Hematopoietic multipotent progenitor cell treated with erythropoietin and hydrocortisone succinate and interleukin-3 and kit ligand, for 8 days (in vitro differentiated cells): Measurements from ENCODE around the gene DPF3.

Experiments used
- DNase-seq: peaks from one replicate; pipeline ENCODE4 v3.0.0-alpha.2; 2015

The DPF3 gene

DNA sequence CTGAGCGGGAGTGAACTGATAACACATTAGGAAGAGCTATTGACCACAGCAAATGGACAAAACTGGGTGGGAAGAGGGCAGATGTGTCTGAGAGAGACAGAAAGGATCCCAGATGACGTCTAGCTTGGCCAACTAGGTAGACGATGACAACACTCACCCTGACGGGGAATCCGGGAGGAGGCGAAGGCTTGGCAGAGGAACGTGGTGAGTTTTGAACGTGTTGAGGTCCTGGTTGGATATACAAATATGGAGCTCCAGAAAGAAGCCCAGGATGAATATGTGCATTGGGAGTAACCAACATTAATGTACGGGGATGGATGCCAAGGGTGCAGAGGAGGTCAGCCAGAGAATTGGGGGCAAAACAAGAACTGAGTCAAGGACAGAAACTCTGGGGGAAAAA is 60.7 kb downstream of the DPF3 start:
- no peak for DNase-seq

DNA sequence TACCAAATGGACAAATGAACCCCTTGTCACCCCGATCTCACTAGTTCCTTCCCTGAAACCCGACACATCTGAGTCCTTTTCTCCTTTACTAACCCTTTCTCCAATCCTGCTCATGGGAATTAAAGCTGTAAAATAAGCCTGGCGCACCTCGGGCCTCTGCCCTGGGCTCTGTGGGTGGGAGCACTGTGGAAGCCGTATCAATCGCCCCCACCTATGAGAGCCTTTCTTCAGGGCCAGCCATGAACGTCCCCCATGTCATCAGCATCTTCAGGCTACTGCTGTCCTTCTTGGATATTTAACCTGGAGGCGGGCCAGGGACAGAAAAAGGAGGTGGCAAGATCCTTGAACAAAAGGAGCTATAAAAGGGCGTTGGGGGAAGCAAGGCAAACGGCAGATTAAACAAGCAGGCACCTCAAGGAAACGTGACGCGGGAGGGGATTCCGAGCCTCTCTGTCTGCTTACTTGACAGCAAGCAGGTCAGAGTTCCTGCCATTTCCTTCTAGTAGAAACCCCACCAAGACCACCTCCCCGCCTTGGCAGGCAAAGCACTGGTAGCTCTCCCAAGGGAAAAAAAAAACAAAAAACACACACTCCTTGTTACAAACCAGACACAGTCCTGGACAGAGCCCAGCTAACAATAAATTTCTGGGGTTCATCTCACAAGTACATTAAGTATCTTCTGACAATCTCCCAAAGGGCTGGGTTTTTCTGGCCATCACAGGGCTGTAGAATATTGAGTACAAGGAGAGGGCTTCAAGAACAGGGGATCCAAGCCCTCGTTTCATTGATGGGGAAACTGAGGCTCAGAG is 62.9 kb downstream of the DPF3 start:
- DNase-seq = peak; percentile 4

DNA sequence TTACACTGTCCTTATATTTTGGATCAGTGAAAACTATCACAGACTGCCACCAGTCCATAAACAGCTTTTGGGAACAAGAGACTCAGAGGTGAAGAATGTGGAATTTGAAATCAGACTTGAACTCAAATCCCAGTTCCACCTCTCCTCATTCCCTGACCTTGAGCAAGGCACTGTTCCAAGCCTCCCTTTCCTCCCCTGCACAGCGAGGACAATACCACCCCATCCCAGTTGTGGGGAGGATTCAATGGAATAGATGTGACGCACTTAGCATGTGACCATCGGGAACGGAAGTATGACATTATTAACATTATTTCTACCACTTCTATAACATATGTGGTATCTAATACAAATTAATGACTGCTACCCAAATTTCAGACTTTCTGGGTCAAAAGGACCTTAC is 63.5 kb downstream of the DPF3 start:
- DNase-seq = no peak

DNA sequence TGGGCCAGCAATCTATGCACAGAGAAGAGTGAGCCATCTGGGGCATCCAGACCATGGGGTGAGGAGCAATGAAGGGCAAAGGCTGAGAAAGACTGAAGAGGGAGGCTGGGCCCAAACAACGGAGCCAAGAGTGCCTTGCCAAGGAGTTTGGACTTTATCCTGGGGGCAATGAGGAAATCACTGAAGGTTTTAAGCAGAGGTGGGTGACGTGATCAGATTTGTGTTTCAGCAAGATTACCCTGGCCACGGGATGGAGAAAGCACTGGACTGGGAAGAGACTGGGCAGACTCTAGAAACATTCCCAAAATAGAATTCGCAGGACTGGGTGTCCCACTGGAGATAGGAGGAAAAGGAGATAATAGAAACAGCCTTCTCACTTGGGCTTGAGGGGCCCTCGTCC is 65.3 kb downstream of the DPF3 start:
- no peak for DNase-seq

DNA sequence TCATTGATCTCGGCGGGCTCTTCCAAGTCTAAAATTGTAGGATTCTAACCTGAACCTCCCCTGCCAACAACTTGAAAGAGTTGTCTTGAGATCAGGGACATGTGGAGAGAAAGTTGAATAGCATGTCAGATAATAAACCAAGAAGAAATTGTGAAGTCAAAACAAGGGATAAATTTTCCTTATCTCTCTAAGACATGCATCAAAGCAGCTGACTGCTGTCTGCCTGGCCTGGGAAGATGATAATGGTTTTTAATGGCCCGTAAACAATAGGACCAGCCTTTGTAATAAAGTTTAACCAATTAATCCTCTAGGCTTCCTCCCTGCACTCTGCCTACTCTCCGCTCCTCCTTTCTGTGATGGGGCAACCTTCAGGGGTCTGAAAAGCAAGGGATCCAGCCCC is 67.9 kb downstream of the DPF3 start:
- DNase-seq = peak; percentile 88

DNA sequence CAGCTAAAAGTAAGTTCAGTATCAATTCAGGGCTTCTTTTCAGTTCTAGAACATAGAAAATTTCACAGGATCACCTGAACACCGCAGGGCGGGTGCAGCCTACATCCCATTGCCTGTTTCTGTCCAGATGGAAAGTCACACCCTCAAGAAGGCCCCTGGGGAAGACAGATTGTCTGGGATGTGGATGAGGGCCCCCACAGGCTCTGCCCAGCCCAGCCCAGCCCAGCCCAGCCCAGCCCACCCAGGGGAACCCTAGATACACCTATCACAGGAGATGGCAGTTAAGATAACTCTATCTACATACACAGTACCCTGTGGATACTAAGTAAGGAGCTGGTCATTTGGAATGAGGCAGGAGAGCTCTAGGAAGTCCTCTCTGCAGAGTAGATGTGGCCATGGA is 68.4 kb downstream of the DPF3 start:
- peak; percentile 38 for DNase-seq

DNA sequence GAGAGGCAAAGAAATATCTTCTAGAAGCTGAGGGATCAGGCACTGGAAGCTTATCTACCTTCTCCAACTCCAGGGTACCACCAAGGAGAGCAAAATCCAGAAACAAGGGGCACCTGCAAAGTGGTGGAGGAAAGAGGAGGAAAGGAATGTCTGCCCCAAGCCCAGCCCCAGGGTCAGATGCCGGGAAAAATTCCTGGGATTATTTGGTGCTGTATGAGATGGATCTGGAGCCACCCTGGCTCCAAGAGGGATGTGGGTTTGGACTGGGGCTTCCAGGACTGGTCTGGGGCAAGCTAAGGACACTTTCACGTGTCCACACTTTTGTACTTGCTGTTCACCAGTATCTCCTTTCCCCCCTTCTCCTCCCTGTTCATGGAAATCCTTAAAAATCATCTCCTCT is 69.8 kb downstream of the DPF3 start:
- DNase-seq = no peak

DNA sequence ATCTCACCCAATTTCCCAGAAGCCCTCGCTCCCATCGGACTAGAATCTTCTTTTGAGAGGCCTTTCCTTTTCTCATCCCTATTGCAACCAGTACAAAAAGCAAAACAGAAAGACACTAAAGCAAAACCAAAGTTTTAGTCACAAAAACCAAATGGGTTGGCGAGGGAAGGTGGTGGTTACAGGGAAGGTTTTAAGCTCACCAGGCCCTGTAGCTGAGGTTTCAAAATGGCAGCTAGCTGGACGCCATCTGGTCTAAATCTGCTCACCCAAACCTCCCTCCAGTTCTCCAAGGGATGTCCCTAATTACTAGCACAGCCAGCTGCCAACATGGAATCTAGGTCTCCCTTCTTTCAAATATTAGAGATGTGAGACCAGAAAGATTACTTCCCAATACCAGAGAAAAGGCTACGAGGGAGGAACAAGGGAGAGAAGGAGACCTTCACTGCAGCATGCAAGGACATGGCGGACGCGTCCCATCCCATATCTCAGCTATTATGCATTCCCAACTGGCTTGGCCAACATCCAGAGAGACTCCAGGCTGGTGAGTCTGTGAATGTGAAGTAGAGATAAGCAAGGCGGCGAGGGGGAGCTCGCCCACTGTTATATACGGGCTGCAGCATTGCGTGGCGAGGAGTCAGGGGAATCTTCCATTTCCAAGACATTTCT is 70.8 kb downstream of the DPF3 start:
- peak; percentile 90 for DNase-seq

DNA sequence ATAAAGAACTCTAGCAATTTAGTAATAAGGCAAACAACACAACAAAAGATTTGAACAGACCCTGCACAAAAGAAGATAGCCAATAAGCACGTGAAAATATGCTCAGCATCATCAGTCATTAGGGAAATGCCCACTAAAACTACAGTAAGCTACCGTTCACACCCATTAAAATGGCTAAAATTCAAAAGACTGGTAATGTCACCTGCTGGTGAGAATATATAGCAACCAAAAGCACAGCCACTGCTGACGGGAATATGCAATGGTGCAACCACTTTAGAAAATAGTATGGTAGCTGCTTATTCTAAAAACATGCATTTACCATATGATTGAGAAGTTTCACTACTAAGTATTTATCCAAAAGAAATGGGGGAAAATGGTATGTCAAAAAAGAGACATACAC is 74.9 kb downstream of the DPF3 start:
- no peak for DNase-seq

DNA sequence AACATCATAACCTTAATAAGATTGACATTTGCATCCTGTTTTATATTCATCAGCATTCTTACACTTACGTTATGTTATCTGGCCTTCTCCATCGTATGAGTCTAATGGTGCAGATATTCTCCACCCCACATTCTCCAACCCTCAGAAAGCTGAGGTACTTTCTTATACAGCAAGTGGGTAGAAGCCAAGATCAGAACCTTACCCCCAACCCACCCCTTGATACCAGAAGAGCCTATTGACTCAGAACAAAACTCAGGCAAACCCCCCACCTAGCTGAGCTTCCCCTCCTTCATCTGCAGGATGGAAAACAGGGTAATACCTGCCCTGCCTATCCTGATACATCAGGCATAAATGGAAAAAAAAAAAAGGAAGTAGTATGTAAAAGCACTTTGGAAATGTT is 77.6 kb downstream of the DPF3 start:
- DNase-seq = no peak

DNA sequence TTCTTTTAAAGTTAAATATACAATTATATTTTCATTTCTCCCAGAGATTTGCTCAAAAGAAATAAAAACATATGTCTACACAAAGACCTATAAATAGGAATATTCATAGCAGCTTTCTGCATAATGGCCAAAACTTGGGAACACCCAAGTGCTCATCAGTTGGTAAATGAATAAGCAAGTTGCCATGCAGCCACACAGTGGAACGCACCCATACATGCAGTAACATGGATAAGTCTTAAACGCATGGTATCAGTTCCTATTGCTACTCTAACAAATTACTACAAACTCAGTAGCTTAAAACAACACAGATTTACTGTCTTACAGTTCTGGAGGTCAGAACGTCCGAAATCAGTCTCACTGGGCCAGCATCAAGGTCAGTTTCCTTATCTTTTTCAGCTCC is 78.5 kb downstream of the DPF3 start:
- DNase-seq = no peak

DNA sequence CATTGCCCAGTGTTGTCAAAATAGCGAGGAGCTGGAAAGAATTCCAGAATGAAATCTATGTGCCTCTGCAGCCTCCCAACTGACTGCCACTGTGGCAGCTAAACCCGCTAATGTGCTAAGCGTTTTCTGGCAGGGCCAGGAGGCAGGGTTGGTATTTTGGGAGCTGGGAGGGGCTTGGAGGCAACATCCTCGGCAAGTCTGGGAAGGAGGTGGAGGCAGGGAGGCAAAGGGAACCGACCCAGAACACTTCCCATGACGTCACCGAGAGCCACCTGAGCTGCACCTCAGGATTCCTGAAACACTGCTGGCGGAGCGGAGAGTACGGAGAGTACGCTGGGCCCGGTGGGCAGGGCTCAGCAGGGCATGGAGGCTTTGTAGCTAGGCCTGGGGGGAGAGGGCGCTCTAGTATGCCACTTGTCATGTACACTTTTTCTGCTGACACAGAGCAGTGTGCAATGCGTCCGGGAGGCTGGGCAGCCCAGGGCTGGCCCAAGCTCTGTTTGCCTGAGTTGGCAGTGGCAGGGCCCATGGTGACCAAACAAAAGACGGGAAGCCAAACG is 81.5 kb downstream of the DPF3 start:
- no peak for DNase-seq

DNA sequence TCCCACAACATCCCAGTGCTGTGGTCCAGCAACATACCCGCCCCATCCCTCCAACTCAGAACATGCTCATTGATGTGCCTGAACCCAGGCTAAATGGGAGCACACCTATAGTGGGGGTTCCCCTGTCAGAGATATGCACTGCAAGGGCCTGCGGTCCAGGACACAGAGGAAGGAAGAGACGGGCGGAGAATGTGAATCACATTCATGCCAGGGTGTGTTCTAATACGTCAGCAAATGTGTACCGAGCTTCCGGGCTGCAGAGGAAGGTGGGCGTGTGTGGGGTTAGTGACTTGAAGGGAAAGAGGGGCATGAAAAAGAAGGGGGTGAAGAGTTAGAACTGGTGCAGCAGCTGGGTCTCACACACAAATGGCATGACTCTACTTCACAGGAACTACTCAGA is 83.7 kb downstream of the DPF3 start:
- no peak for DNase-seq

DNA sequence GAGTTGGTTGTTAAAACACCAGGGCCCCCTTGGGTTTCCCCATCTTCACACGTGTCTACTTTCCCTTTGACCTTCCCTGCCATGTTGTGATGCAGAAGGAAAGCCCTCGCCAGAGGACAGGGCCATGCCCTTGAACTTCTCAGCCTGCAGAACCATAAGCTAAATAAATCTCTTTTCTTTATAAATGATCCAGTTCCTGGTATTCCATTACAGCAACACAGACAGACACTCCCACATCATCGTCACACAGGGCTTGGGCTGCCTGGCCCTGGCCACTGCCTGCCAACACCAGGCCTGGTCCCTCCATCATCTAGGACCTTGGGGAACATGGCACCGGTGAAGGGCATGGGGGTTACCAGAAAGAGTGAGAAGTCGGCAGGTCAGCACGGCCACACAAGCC is 84.8 kb downstream of the DPF3 start:
- no peak for DNase-seq

DNA sequence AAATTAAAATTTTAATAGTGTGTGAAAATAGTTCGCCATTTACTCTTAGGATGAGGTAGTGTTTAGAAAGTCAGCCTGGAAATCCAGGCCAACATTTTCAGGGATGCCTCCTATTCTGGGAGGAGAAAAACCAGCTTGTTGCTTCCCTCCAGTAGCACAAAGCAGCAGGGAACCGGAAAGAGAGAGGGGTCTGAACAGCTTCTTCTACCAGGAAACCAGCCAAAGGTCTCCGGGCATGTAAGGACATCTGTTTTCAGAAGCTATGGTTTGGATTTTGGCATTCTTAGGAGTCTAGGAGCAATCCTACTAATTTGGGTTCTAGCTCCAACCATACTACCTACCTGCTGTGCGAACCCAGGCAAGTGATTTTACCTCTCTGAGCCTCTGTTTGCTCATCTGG is 85.3 kb downstream of the DPF3 start:
- no peak for DNase-seq

DNA sequence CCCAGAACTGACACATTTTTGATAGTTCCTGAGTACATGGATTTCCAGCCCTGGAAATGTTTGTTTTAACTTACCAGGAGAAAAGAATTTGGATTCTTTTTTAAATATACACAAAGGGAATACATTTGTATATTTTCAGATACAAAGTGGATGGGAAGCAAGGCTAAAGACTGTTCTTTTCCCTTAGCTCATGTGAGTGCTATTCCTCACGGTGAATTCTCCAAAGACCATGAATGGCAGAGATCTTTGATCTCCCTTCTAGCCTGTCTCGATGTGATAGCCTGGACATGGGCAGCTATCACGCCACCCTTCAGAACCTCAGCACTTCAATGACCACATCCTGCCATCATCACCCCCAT is 91.3 kb downstream of the DPF3 start:
- DNase-seq = no peak

DNA sequence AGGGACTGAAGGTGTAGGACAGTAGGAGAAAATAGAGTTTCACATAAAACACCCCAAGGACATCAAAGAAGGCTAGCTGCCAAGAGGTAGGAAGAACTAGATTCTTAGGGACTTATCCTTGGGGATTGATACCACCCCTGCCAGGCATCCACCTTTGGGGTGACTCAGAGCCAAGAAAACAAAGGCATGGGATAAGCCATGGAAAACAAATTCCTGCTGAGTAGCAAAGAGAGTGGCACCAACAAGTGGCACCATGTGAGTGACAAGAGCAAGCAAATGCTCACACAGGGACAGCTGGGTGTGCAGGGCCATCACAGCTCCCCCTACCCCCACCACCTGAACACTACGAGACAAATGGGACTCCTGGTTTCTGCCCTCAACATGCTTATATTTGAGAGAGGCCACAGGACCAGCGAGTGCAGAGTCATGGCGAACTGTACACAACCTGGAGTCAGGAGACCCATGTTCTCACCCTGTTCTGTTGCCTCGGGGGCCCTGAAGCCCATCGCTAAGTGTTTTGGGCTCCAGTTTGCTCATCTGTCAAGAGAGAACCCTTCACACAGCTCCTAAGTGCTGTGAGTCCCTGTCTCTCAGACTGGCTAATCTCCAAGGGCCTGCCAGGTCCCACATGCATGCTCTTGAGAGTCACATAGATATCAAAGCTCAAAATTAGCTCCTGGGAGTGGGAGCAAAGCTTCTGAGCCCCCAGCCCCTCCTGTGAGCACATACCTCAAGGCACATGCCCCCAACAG is 91.9 kb downstream of the DPF3 start:
- no peak for DNase-seq

DNA sequence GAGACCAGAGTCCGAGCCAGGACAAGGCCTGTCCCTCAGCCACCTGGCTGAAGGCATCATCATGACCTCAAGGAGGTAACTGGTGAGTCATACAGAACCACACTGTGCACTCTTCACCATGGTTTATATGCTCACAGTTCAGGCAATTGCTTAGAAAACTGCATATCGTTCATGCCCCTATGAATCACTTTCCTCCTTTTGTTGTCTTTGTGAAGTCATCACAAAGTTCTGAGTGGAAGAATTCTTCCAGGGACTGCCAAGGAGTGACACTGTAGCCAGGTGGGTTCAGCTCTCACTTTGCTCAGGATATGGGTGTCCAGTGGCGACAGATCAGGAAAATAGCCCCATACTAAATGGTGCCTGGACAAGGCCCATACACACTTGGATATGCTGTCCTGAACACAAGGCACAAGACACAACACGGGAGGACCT is 92.5 kb downstream of the DPF3 start:
- DNase-seq = no peak

DNA sequence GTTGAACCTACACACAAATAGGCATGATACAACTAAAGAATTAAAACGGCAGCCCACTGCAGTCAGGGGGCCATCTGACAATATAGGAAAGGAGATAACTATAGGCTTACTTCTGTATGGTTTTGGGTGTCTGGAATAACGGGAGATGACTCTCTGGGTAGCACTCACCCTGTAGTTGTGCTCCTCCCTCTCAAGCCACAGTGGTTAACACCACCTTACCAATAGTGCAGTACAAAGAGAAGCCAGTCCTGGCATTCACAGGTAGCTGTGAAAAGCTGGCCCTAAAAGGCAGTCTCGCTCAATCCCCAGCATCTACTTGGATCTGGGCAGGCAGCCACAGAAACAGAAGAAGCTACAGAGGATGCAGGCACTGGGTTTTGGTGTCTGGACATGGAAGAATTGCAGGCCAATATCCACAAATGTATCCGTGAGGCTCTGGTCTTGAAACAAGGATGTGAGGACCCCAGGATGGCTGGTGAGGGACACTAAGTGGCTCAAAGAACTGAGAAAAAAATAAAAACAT is 93.0 kb downstream of the DPF3 start:
- no peak for DNase-seq

DNA sequence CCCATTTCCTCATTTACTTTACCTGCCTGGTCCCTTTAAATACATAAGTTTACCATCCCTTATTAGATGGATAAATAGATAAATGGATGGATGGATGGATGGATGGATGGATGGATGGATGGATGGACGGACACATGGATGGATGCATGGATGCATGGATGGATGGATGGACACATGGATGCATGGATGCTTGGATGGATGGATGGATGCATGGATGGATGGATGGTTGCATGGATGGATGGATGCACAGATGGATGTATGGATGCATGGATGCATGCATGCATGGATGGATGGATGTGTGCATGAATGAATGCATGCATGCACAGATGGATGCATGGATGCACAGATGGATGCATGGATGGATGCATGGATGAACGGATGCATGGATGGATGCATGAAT is 93.6 kb downstream of the DPF3 start:
- DNase-seq = no peak

DNA sequence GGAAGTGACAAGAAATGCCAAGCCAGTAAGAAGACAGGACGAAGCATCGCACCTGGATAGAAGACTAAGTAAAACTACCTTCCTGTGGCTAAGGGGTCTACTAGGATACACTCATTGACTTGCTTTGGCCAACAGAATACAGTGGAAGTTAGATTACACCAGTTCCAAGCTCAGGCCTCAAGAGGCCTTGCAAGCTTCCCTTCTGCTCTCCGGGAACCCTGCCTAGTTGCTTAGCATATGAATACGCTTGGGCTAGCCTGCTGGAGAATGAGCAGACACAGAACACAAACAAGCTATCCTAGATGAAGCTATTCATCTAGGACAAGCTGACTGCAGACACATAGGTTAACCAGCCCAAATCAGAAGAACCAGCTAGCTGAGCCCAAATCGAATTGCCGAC is 97.0 kb downstream of the DPF3 start:
- no peak for DNase-seq

DNA sequence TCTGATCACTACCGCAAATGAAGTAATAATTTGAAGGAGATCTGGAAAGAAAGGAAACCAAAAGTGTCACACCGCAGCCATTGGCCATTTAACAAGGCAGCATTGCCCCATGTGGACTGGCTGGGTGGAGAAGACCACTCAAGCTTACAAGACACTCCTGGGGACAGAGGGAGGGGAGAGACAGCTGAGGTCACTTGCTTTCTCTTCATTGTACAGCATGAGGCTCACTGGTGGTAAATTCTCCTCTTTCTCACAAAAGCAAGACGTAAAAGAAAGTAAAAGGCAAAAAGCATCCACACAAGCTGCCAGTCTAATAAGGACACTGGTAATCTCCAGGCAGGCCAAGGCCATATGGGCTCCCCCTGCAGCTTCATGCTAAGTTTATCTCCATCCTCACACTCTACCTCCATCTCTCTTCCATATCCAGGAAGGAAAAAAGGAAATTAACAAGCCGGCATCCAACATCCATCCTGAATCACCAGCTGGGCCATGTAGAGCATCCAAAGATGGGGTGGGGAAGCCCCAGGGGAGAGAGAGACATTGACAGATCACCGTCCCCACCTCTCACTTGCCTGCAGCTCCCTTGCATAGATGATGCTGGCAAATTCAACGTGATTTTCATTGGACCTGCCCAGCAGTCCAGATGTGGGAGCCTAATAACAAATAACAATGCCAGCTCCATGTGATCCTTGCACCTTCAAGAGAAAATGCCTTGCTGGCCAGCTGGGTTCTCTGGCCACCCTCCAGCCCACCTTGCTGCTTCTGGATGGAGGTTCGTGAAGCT is 100.6 kb downstream of the DPF3 start:
- DNase-seq = no peak
